GM06990 (cell line): ENCODE data around the gene ADK.

ENCODE experiments used
- DNase-seq: peaks from one replicate; pipeline ENCODE4 v3.0.0-alpha.2; 2011; ENCODE audit not compliant: insufficient read length; ENCODE audit errors: extremely low read depth
- H3K27me3 ChIP-seq: replicated peaks from 2 replicates; pipeline ENCODE4 v1.6.0; 2011; ENCODE audit warnings: low read length; ENCODE audit not compliant: control insufficient read depth, insufficient read depth
- H3K36me3 ChIP-seq: 2 replicates; pipeline ENCODE4 v1.5.1; 2011; ENCODE audit warnings: low read length; ENCODE audit not compliant: control insufficient read depth, insufficient read depth
- H3K4me3 ChIP-seq: replicated peaks from 2 replicates; pipeline ENCODE4 v1.5.1; 2011; ENCODE audit warnings: low read depth, mild to moderate bottlenecking, control low read depth, low read length
- CTCF ChIP-seq: IDR thresholded peaks from 2 replicates; pipeline ENCODE4 v1.5.1; 2011; ENCODE audit warnings: low read length, control low read depth, mild to moderate bottlenecking, inconsistent platforms; ENCODE audit not compliant: insufficient read depth, poor library complexity, severe bottlenecking

ADK gene

GRCh38 chr10:74150204-74150989 is 624 bp upstream of the ADK start, which contains the start of gene AP3M1:
AP3M1 (minus strand) TSS chr10:74150828; CDS start chr10:74138379, 12,449 bp downstream.
- Histone ChIP-seq H3K36me3 (no peaks in the 10 kb centered on the region; the same call in 1 of the 2 replicates), H3K27me3 (no peaks in the 10 kb centered on the region), H3K4me3 (peak within 1 kb of the TSS; percentile 96)
- DNase-seq, result no peak
- no peak for TF ChIP-seq CTCF

- H3K36me3 ChIP-seq, result no peaks in the 10 kb centered on the region
- peak overlapping the region; percentile 96 for H3K4me3 ChIP-seq
- no peak for TF ChIP-seq CTCF
- no peak for DNase-seq
- no peaks in the 10 kb centered on the region for H3K27me3 ChIP-seq
These were observed 1.1 kb downstream of the ADK start for GRCh38 chr10:74151879-74152722.

- no peak for DNase-seq
- Histone ChIP-seq H3K4me3 (peak overlapping the region; percentile 96), H3K27me3 (no peaks in the 10 kb centered on the region), H3K36me3 (no peaks in the 10 kb centered on the region)
- no peak for TF ChIP-seq CTCF
These were observed 2.1 kb downstream of the ADK start for GRCh38 chr10:74153123-74153522.

GRCh38 chr10:74153676-74154075 is 2.7 kb downstream of the ADK start:
- Histone ChIP-seq H3K4me3 (peak overlapping the region; percentile 96; the same call in 1 of the 2 replicates), H3K36me3 (no peaks in the 10 kb centered on the region), H3K27me3 (no peaks in the 10 kb centered on the region)
- no peak for DNase-seq
- TF ChIP-seq CTCF, result no peak

GRCh38 chr10:74156919-74157289 is 5.9 kb downstream of the ADK start:
- no peaks in the 10 kb centered on the region for H3K27me3 ChIP-seq
- no peak for TF ChIP-seq CTCF
- no peak for DNase-seq
- H3K36me3 ChIP-seq, result no peaks in the 10 kb centered on the region; the same call in 1 of the 2 replicates
- H3K4me3 ChIP-seq, result no peak overlapping the region
